Stomach (tissue), 9 donors: ENCODE data around the gene PTPRU. TPM values are rescaled to one million over a fixed set of nuclear protein-coding genes. Genes with fewer than 3 reads are reported as not detected.

Source experiments
- DNase-seq, 2 donors: peaks; one replicate each; pipeline versions ENCODE4 v3.0.0 to v3.0.0-alpha.2; 2013 to 2019
- H3K27ac ChIP-seq, 5 donors: fragments of 200-600 bp in 4 of 5; sonication (generic) in 4 of 5; one replicate each; pipeline ENCODE4 v1.5.1; 2013 to 2019; ENCODE audit warnings: mild to moderate bottlenecking in 1 of 5, moderate library complexity in 1 of 5
- H3K27me3 ChIP-seq, 3 donors: fragments of 200-600 bp; sonication (generic); one replicate each; pipeline ENCODE4 v1.5.1; 2017 to 2019; ENCODE audit warnings: mixed run types in 1 of 3
- H3K36me3 ChIP-seq, 4 donors: fragments of 200-600 bp; sonication (generic); 1 replicate in 3 of 4; 2 replicates in 1 of 4; pipeline ENCODE4 v1.5.1; 2016 to 2019
- H3K4me1 ChIP-seq, 4 donors: fragments of 200-600 bp; sonication (generic); one replicate each; pipeline ENCODE4 v1.5.1; 2016 to 2019
- H3K4me3 ChIP-seq, 4 donors: fragments of 200-600 bp; sonication (generic) in 3 of 4; one replicate each; pipeline ENCODE4 v1.5.1; 2016 to 2019; ENCODE audit warnings: mild to moderate bottlenecking in 1 of 4
- H3K9me3 ChIP-seq, 4 donors: fragments of 200-600 bp; sonication (generic); one replicate each; pipeline ENCODE4 v1.5.1; 2016 to 2019
- CTCF ChIP-seq, 7 experiments: fragments of 450-650 bp in 4 of 7; fragments of 200-600 bp in 3 of 7; sonication (generic) in 3 of 7; IDR thresholded peaks; one replicate each; pipeline ENCODE4 v1.5.1; 2016 to 2019; ENCODE audit warnings: antibody characterized with exemption in 7 of 7, control low read depth in 2 of 7, mild to moderate bottlenecking in 1 of 7
- EP300 ChIP-seq: sonication (generic); formaldehyde crosslinking; IDR thresholded peaks from one replicate; pipeline ENCODE4 v1.6.1; 2017; ENCODE audit warnings: antibody characterized with exemption
- POLR2A ChIP-seq, 4 donors: fragments of 450-650 bp; IDR thresholded peaks; one replicate each; pipeline ENCODE4 v1.6.1; 2016; ENCODE audit warnings: antibody characterized with exemption in 4 of 4, control low read depth in 2 of 4, mild to moderate bottlenecking in 1 of 4, moderate library complexity in 1 of 4
- POLR2AphosphoS5 ChIP-seq, 3 donors: sonication (generic); formaldehyde crosslinking; IDR thresholded peaks; one replicate each; pipeline ENCODE4 v1.6.1; 2016; ENCODE audit warnings: antibody characterized with exemption in 3 of 3
- WGBS, 5 donors: extraction: QIAGEN DNeasy Blood & Tissue Kit in 3 of 5; methylation state at CpG; one replicate each; pipeline versions ENCODE4 v1.1.5 to v1.1.7; 2013 to 2018; 5-methylcytosine and 5-hydroxymethylcytosine counted together
- intact Hi-C: fragments of 100-400 bp; cut with DNase I; formaldehyde crosslinking; loops from one replicate; pipeline ENCODE4 v1.15.1; 2023; ENCODE audit warnings: low total_unique reads
- polyA plus RNA-seq, 3 donors: library from polyadenylated mRNA; stranded (reverse); fragments of 200-250 nt; gene quantifications; one replicate each; pipeline ENCODE4 v1.2.3, GENCODE V29; 2013
- total RNA-seq, 5 donors: library from RNA; depleted of rRNA; stranded (reverse); fragments of >200 nt; gene quantifications; one replicate each; pipeline versions ENCODE4 v1.1.0 to v1.2.3, GENCODE V29; 2014 to 2016
- donor health status: healthy with polysubstance abuse.
- donor health status: Bipolar disorder and iron deficiency.
- donor health status: healthy.

The PTPRU gene
- total and polyA plus RNA-seq, 8 donors = 0.29 to 17.5 (median 6.2) TPM

GRCh38 chr1:29317063-29317915 lies 81.0 kb downstream of the PTPRU start:
- intact Hi-C loops = no loop called here
- TF ChIP-seq POLR2AphosphoS5 (IDR thresholded peaks at IDR 0.05) (no peak), CTCF (IDR thresholded peaks at IDR 0.05) (no peak), POLR2A (IDR thresholded peaks at IDR 0.05) (no peak), EP300 (no peak)
- no peak for DNase-seq
- H3K9me3 ChIP-seq = no peaks in the 10 kb centered on the region
- H3K27me3 ChIP-seq = no peaks in the 10 kb centered on the region
- H3K4me3 ChIP-seq = no peak overlapping the region
- H3K36me3 ChIP-seq = peaks cover 6 to 81% (median 66%) of the 10 kb centered on the region in 4 donors
- no peaks in the 10 kb centered on the region for H3K4me1 ChIP-seq
- 88 to 93% (median 91%) methylated on average over 19 to 30 of the region's 30 CpGs for WGBS, 5 donors
- H3K27ac ChIP-seq = no peak overlapping the region

DNA sequence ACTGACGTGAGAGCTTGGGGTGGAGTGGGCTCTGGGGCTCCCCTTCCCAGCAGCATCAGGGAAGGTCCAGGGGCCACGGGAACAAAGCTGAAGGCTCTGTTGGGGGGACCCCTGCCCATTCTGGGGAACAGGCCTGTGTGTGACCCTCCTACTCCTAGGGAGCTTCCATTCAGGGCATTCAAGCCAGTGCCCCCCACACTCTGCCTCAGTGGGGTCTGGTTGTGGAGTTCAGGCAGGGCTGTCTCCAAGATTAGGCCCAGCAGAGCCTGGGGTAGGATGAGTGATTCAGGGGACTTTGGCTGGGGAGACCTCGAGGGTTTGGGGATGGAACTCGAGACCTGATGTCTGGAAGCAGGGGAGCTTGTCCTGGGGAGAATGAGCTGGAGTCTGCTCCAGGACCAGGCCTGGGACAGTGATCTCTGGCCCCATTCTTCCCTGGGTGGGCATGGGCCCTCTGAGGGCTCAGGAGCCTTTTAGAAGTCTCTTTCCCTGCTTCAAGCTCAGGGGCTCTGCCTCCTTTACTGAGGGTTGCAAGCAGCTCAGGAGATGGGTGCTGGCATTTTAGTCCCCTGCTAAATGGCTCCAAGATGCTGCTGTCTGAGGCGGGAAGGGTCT lies 81.7 kb downstream of the PTPRU start:
- H3K27me3 ChIP-seq = no peaks in the 10 kb centered on the region
- no peaks in the 10 kb centered on the region for H3K9me3 ChIP-seq
- H3K27ac ChIP-seq = no peak overlapping the region
- 81 to 94% (median 89%) methylated on average over 4 to 5 of the region's 5 CpGs for WGBS, 5 donors
- intact Hi-C loops = no loop called here
- no peak for DNase-seq
- peaks cover 6 to 81% (median 60%) of the 10 kb centered on the region in 4 donors for H3K36me3 ChIP-seq
- H3K4me3 ChIP-seq = no peak overlapping the region
- no peaks in the 10 kb centered on the region for H3K4me1 ChIP-seq
- TF ChIP-seq CTCF (IDR thresholded peaks at IDR 0.05) = no peak
- TF ChIP-seq POLR2AphosphoS5 (IDR thresholded peaks at IDR 0.05) = no peak
- no peak for TF ChIP-seq EP300
- TF ChIP-seq POLR2A (IDR thresholded peaks at IDR 0.05) = no peak

- DNase-seq = no peak
- no peaks in the 10 kb centered on the region for H3K27me3 ChIP-seq
- H3K27ac ChIP-seq = no peak overlapping the region
- H3K9me3 ChIP-seq = no peaks in the 10 kb centered on the region
- H3K4me1 ChIP-seq = no peaks in the 10 kb centered on the region
- peaks cover 6 to 81% (median 64%) of the 10 kb centered on the region in 4 donors for H3K36me3 ChIP-seq
- whole genome bisulfite sequencing, 5 donors = 89 to 96% (median 91%) methylated on average over 10 of the region's 10 CpGs
- no peak overlapping the region for H3K4me3 ChIP-seq
- TF ChIP-seq EP300 (no peak), POLR2AphosphoS5 (IDR thresholded peaks at IDR 0.05) (no peak), POLR2A (IDR thresholded peaks at IDR 0.05) (no peak), CTCF (IDR thresholded peaks at IDR 0.05) (no peak)
- intact Hi-C loops = no loop called here
Observed at GRCh38 chr1:29318724-29319123, 82.4 kb downstream of the PTPRU start.

- no peak for TF ChIP-seq CTCF (IDR thresholded peaks at IDR 0.05)
- no peak for TF ChIP-seq POLR2AphosphoS5 (IDR thresholded peaks at IDR 0.05)
- no peak for TF ChIP-seq POLR2A (IDR thresholded peaks at IDR 0.05)
- TF ChIP-seq EP300 = no peak
- no peaks in the 10 kb centered on the region for H3K9me3 ChIP-seq
- peaks cover 6 to 75% (median 60%) of the 10 kb centered on the region in 4 donors for H3K36me3 ChIP-seq
- H3K27me3 ChIP-seq = no peaks in the 10 kb centered on the region
- H3K4me3 ChIP-seq = no peak overlapping the region
- WGBS, 5 donors = 82 to 90% (median 85%) methylated on average over 8 to 9 of the region's 9 CpGs
- intact Hi-C loops = no loop called here
- DNase-seq = no peak
- no peaks in the 10 kb centered on the region for H3K4me1 ChIP-seq
- H3K27ac ChIP-seq = no peak overlapping the region
Observed at GRCh38 chr1:29319300-29320110, 83.2 kb downstream of the PTPRU start.
